HEK293 (cell line): ENCODE data around the gene DHRS12.
A peak's percentile ranks its signal among the peaks of the same experiment; 100 is the strongest.

Experiments
- CTCF ChIA-PET: fragments of 350-600 bp; formaldehyde crosslinking; extraction: SDS; loops from one replicate; lab custom pipeline; 2021; ENCODE audit warnings: antibody characterized with exemption; lab: Yijun Ruan, JAX
- POLR2A ChIA-PET: fragments of 300-600 bp; formaldehyde crosslinking; extraction: SDS; loops from one replicate; lab custom pipeline; 2020; ENCODE audit warnings: antibody characterized with exemption, inconsistent platforms; lab: Yijun Ruan, JAX
- H3K27ac ChIP-seq: fragments of 200-500 bp; sonication (Bioruptor generic); 2 replicates; pipeline ENCODE4 v1.5.1; 2014; ENCODE audit warnings: low read depth, low read length, control low read depth, inconsistent platforms; ENCODE audit errors: extremely low read depth
- H3K36me3 ChIP-seq, 2 experiments: fragments of 200-500 bp in 1 of 2; sonication (Bioruptor generic) in 1 of 2; 1 replicate in 1 of 2; 2 replicates in 1 of 2; pipeline ENCODE4 v1.5.1; 2014 to 2017; ENCODE audit warnings: inconsistent platforms in 2 of 2, low read length in 2 of 2; ENCODE audit not compliant: control insufficient read depth in 2 of 2, insufficient read depth in 1 of 2
- H3K4me1 ChIP-seq: fragments of 200-500 bp; sonication (Bioruptor generic); 2 replicates; pipeline ENCODE4 v1.5.1; 2014; ENCODE audit warnings: mild to moderate bottlenecking, low read length, inconsistent platforms; ENCODE audit not compliant: control insufficient read depth, insufficient read depth
- H3K4me3 ChIP-seq: 2 replicates; pipeline ENCODE4 v1.5.1; 2011; ENCODE audit warnings: low read depth, mild to moderate bottlenecking, control low read depth, low read length, moderate library complexity
- H3K9me3 ChIP-seq: fragments of 200-500 bp; sonication (Bioruptor generic); 2 replicates; pipeline ENCODE4 v1.5.1; 2014; ENCODE audit warnings: low read depth, low read length, inconsistent platforms; ENCODE audit not compliant: control insufficient read depth, insufficient read depth
- GLIS2 ChIP-seq: fragments of 450-650 bp; formaldehyde crosslinking; IDR thresholded peaks from 2 replicates; pipeline ENCODE4 v1.5.1; 2016; ENCODE audit warnings: missing biosample characterization, missing genetic modification characterization
- HIC1 ChIP-seq: fragments of 450-650 bp; formaldehyde crosslinking; IDR thresholded peaks from 2 replicates; pipeline ENCODE4 v1.5.1; 2016; ENCODE audit warnings: missing biosample characterization, missing genetic modification characterization
- IKZF3 ChIP-seq: fragments of 450-650 bp; IDR thresholded peaks from 2 replicates; pipeline ENCODE4 v1.5.0; 2018; ENCODE audit warnings: missing biosample characterization, mild to moderate bottlenecking, missing genetic modification characterization, moderate library complexity
- KLF1 ChIP-seq: fragments of 450-650 bp; formaldehyde crosslinking; IDR thresholded peaks from 2 replicates; pipeline ENCODE4 v1.5.1; 2016; ENCODE audit warnings: missing biosample characterization, missing genetic modification characterization
- SALL2 ChIP-seq: fragments of 450-650 bp; formaldehyde crosslinking; IDR thresholded peaks from 2 replicates; pipeline ENCODE4 v1.5.0; 2017; ENCODE audit warnings: missing biosample characterization, mild to moderate bottlenecking, missing genetic modification characterization, borderline replicate concordance
- YY1 ChIP-seq: fragments of 450-650 bp; formaldehyde crosslinking; IDR thresholded peaks from 2 replicates; pipeline ENCODE4 v1.5.1; 2018; ENCODE audit warnings: missing biosample characterization, missing genetic modification characterization
- ZBTB10 ChIP-seq: fragments of 450-650 bp; formaldehyde crosslinking; IDR thresholded peaks from 2 replicates; pipeline ENCODE4 v1.5.1; 2016; ENCODE audit warnings: missing biosample characterization, missing genetic modification characterization
- ZBTB7A ChIP-seq: fragments of 450-650 bp; formaldehyde crosslinking; IDR thresholded peaks from 2 replicates; pipeline ENCODE4 v1.5.1; 2016; ENCODE audit warnings: low read depth, missing biosample characterization, missing genetic modification characterization
- ZNF121 ChIP-seq: fragments of 450-650 bp; formaldehyde crosslinking; IDR thresholded peaks from 2 replicates; pipeline ENCODE4 v1.5.1; 2016; ENCODE audit warnings: missing biosample characterization, missing genetic modification characterization
- ZNF140 ChIP-seq: fragments of 450-650 bp; formaldehyde crosslinking; IDR thresholded peaks from 2 replicates; pipeline ENCODE4 v1.5.1; 2016; ENCODE audit warnings: missing biosample characterization, missing genetic modification characterization
- ZNF16 ChIP-seq: fragments of 450-650 bp; formaldehyde crosslinking; IDR thresholded peaks from 2 replicates; pipeline ENCODE4 v1.5.1; 2016; ENCODE audit warnings: low read depth, missing biosample characterization, missing genetic modification characterization
- ZNF175 ChIP-seq: fragments of 450-650 bp; formaldehyde crosslinking; IDR thresholded peaks from 2 replicates; pipeline ENCODE4 v1.5.1; 2016; ENCODE audit warnings: missing biosample characterization, missing genetic modification characterization
- ZNF274 ChIP-seq, 2 experiments: fragments of 200-500 bp in 1 of 2; fragments of 450-650 bp in 1 of 2; sonication (Bioruptor generic) in 1 of 2; formaldehyde crosslinking in 1 of 2; IDR thresholded peaks; 2 replicates each; pipeline versions ENCODE4 v1.5.1 to v1.6.1; 2014 to 2016; ENCODE audit warnings: borderline replicate concordance in 1 of 2, inconsistent platforms in 1 of 2, low read length in 1 of 2, missing biosample characterization in 1 of 2, missing genetic modification characterization in 1 of 2
- ZNF280D ChIP-seq: fragments of 450-650 bp; formaldehyde crosslinking; IDR thresholded peaks from 2 replicates; pipeline ENCODE4 v1.5.1; 2016; ENCODE audit warnings: missing biosample characterization, missing genetic modification characterization
- ZNF311 ChIP-seq: fragments of 450-650 bp; formaldehyde crosslinking; IDR thresholded peaks from 2 replicates; pipeline ENCODE4 v1.5.1; 2017; ENCODE audit warnings: missing biosample characterization, missing genetic modification characterization, borderline replicate concordance
- ZNF324 ChIP-seq: fragments of 450-650 bp; formaldehyde crosslinking; IDR thresholded peaks from 2 replicates; pipeline ENCODE4 v1.5.1; 2016; ENCODE audit warnings: missing biosample characterization, missing genetic modification characterization
- ZNF548 ChIP-seq: fragments of 450-650 bp; formaldehyde crosslinking; IDR thresholded peaks from 2 replicates; pipeline ENCODE4 v1.5.1; 2016; ENCODE audit warnings: missing biosample characterization, missing genetic modification characterization

DHRS12 gene

GRCh38 chr13:51844862-51845573, 41.1 kb upstream of the DHRS12 start, which contains the start of gene TMEM272 (continued):
- peak; percentile 88; the same call in 1 of the 2 replicates for TF ChIP-seq ZNF280D (tag by site-specific recombination)

- CTCF ChIA-PET = interaction anchor here (1.0 to 1.5 kb wide), 2 partner anchors 8 to 28 kb away, joined by 3 to 5 read pairs; no protein-coding TSS in a partner anchor
- Histone ChIP-seq H3K9me3 (no peaks in the 10 kb centered on the region), H3K4me3 (no peak overlapping the region), H3K36me3 (no peaks in the 10 kb centered on the region), H3K27ac (no peak overlapping the region), H3K4me1 (no peaks in the 10 kb centered on the region)
- POLR2A ChIA-PET = no interaction called here
- TF ChIP-seq ZNF280D (tag by site-specific recombination) (no peak), ZNF311 (tag by site-specific recombination) (no peak), ZNF548 (tag by site-specific recombination) (no peak), HIC1 (tag by site-specific recombination) (no peak), ZNF274 (IDR thresholded peaks at IDR 0.05; ENCODE audit: low read length) (no peak), ZNF274 (tag by site-specific recombination; IDR thresholded peaks at IDR 0.05; ENCODE audit: borderline replicate concordance) (no peak), YY1 (tag by site-specific recombination) (no peak), ZBTB7A (tag by site-specific recombination) (no peak), ZNF140 (tag by site-specific recombination) (no peak)
Observed at GRCh38 chr13:51843529-51843928, 39.6 kb upstream of the DHRS12 start.

GRCh38 chr13:51841732-51842131, 37.8 kb upstream of the DHRS12 start:
- POLR2A ChIA-PET = no interaction called here
- CTCF ChIA-PET = interaction anchor here (1.1 kb wide), 1 partner anchor 26 kb away, joined by 3 read pairs; no protein-coding TSS in a partner anchor
- TF ChIP-seq IKZF3 (tag by site-specific recombination) (no peak), SALL2 (tag by site-specific recombination) (no peak), ZNF16 (no peak), ZNF121 (tag by site-specific recombination) (no peak), ZBTB10 (tag by site-specific recombination) (no peak), KLF1 (tag by site-specific recombination) (no peak), GLIS2 (tag by site-specific recombination) (no peak), ZNF175 (no peak), ZNF324 (tag by site-specific recombination) (no peak)

More at GRCh38 chr13:51841732-51842131, 37.8 kb upstream of the DHRS12 start:
- Histone ChIP-seq H3K4me3 (no peak overlapping the region), H3K4me1 (no peaks in the 10 kb centered on the region), H3K27ac (no peak overlapping the region), H3K9me3 (no peaks in the 10 kb centered on the region), H3K36me3 (no peaks in the 10 kb centered on the region)
